A204.1 (cell line): Measurements from ENCODE around the gene TRIM69.
"Not testable (repeated sequence)": the region's sequence is repeated elsewhere in the genome, so short reads cannot be mapped to it uniquely, and the experiment has no call there.

Source experiments
- FAIRE-seq: peaks from 2 replicates; lab custom pipeline; 2012; peaks lifted over from hg19 to GRCh38; lab: Jason Lieb, UNC

The TRIM69 gene, protein sequence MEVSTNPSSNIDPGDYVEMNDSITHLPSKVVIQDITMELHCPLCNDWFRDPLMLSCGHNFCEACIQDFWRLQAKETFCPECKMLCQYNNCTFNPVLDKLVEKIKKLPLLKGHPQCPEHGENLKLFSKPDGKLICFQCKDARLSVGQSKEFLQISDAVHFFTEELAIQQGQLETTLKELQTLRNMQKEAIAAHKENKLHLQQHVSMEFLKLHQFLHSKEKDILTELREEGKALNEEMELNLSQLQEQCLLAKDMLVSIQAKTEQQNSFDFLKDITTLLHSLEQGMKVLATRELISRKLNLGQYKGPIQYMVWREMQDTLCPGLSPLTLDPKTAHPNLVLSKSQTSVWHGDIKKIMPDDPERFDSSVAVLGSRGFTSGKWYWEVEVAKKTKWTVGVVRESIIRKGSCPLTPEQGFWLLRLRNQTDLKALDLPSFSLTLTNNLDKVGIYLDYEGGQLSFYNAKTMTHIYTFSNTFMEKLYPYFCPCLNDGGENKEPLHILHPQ

DNA sequence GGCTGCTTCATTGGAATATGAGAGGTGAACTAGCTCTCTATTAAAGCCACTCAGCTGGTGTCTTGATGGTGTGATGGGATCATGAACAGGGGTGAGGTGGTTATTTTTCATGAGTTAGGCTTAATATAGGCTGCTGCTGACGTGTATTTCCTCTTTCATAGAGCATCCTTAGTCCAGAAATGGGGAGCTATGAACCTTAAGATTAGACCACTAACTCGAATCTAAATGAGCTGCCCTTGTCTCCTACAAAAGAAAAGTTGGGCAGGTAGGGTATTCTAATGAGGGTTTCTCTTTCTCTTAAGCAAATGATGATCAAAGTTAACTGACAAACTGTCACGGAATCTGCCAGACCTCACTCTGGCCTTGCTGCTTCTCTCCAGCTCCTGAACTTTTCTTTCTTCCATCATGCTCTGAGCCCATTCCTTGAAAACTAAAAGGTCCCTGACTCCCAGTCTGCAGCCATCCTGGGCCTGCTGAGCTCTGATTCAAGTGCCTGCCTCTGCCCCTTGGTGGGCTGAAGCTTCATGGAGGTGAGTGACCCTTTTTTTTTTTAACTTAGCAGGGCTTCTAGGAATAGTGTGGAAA is at the start of gene TRIM69:
TRIM69 (plus strand) TSS at position 348 of the 585 bp plus-strand sequence; CDS start at position 525, 177 bp downstream.
- no peak for FAIRE-seq

DNA sequence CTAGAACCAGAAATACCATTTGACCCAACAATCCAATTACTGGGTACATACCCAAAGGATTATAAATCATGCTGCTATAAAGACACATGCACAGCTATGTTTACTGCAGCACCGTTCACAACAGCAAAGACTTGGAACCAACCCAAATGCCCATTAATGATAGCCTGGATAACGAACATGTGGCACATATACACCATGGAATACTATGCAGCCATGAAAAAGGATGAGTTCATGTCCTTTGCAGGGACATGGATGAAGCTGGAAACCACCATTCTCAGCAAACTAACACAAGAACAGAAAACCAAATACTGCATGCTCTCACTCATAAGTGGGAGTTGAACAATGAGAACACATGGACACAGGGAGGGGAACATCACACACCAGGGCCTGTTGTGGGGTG is 47.0 kb upstream of the TRIM69 start:
- not testable (repeated sequence) for FAIRE-seq

DNA sequence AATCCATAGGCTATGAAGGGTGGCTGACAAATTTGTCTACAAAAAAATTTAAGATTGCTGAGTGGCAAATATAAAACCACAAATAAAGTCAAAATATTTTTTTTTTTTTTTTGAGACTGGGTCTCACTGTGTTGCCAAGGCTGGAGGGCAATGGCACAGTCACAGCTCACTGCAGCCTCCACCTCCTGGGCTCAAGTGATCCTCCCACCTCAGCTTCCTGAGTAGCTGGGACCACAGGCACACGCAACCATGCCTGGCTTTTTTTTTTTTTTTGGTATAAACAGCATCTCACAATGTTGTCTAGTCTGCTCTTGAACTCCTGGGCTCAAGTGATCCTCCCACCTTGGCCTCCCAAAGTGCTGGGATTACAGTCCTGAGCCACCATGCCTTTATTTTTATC is 46.1 kb upstream of the TRIM69 start:
- not testable (repeated sequence) for FAIRE-seq

DNA sequence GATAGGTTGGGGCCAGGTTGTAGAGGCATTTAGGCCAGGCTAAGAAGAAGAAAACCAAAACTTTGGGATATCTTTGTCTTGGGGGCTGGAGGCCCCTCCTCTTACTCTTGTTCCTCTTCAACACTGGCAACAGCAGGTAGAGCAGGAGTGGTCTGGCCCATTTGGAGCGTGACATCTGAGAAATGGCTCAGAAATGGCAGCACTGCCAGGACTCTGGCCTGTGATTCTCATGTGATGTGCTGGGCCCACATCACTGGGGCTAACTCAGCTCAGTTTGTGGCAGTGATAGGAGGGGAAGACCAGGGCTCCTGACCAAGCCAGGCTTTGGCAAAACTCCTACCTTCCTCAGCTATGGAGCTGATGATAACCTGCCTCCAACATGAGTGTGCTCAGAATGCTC is 43.7 kb upstream of the TRIM69 start:
- FAIRE-seq = no peak

DNA sequence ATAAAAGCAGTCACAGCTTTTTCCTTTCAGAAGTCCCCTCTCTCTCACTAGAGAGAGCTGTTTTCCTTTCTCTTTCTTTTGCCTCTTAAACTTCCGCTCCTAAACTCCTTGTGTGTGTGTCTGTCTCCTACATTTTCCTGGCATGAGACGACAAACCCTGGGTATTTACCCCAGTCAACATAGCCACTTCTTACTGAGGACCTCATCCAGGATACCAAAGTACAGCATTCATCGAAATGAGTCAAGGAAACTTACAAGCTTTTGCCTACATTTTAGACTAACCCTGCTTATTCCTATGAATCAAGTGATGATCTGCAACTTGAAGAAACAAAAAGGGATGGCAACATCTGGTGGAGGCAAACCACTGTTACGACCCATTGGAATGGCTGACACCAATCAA is 41.9 kb upstream of the TRIM69 start:
- FAIRE-seq = no peak

DNA sequence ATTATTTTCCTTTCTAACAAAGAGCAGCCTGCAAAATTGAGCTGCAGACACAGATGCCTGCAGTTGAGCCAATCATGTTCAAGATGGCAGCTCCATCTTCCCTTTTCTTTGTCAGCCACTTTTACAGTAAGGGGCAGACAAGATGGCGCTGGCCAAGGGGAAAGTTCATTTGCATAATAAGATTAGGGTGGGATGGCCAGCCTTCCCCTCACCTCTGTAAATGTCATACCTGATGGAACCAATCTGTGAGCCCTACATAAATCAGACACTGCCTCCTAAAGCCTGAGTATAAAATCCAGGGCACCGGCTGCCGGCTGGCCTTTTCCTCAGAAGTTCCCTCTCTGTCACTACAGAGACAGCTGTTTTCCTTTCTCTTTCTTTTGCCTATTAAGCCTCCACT is 41.0 kb upstream of the TRIM69 start:
- FAIRE-seq = no peak

DNA sequence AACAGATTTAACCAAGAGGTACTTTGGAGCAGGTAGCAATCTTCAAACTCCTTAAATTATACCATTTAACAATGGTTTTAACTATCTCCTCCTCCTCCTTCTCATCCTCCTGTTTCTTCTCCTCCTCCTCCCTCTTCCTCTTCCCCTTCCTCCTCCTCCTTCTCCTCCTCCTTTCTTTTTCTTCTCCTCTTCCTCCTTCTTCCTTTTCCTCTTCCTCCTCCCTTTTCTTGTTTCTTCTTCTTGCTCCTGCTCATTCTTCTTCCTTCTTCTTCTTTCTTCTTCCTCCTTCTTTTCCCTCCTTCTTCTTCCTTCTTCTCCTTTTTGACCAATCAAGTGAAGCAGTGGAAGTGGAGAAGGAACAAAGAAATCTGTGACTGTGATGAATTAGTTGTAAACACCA is 39.3 kb upstream of the TRIM69 start:
- FAIRE-seq = no peak

DNA sequence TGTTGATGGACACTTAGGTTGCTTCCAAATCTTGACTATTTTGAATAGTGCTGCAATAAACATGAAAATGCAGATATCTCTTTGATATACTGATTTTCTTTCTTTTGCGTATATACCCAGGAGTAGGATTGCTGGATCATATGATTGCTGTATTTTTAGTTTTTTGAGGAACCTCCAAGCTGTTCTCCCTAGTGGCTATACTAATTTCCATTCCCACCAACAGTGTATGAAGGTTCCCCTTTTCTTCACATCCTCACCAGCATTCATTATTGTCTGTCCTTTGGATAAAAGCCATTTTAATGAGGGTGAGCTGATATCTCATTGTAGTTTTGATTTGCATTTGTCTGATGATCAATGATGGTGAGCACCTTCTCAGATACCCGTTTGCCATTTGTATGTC is 37.7 kb upstream of the TRIM69 start:
- no peak for FAIRE-seq

DNA sequence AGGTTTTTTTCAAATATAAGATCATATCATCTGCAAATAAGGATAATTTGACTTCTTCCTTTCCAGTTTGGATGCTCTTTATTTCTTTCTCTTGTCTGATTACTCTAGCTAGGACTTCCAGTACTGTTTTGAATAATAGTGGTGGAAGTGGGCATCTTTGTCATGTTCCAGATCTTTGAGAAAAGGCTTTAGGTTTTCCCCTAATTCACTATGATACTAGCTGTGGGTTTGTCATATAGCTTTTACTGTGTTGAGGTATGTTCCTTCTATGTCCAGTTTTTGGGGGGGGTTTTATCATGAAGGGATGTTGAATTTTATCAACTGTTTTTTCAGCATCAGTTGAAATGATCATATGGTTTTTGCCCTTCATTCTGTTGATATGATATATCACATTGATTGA is 35.7 kb upstream of the TRIM69 start:
- FAIRE-seq = not testable (repeated sequence)

DNA sequence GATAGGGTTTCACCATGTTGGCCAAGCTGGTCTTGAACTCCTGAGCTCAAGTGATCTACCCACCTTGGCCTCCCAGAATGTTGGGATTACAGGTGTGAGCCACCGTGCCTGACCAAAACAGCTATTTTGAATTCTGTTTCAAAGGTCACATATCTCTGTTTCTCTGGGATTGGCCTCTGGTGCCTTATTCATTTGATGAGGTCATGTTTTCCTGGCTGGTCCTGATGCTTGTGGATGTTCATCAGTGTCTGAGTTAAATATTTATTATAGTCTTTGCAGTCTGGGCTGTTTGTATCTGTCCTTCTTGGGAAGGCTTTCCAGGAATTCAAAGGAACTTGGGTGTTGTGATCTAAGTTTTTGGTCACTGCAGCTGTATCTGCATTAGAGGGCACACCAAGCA is 30.3 kb upstream of the TRIM69 start:
- no peak for FAIRE-seq

DNA sequence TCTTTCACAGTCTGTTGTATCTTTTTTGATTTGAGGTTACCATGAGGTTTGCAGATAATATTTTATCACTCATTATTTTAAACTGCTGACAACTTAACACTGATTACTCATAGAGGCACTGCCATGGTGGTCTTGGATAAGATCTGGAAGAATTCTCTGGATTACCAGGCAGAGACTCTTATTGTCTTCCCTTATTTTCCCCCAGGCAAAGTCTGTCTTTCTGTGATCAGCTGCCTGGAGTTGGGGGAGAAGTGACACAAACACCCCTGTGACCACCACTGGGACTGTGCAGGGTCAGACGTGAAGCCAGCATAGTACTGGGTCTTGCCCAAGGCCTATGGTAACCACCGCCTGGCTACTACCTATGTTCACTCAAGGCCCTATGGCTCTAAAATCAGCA is 29.9 kb upstream of the TRIM69 start:
- no peak for FAIRE-seq

DNA sequence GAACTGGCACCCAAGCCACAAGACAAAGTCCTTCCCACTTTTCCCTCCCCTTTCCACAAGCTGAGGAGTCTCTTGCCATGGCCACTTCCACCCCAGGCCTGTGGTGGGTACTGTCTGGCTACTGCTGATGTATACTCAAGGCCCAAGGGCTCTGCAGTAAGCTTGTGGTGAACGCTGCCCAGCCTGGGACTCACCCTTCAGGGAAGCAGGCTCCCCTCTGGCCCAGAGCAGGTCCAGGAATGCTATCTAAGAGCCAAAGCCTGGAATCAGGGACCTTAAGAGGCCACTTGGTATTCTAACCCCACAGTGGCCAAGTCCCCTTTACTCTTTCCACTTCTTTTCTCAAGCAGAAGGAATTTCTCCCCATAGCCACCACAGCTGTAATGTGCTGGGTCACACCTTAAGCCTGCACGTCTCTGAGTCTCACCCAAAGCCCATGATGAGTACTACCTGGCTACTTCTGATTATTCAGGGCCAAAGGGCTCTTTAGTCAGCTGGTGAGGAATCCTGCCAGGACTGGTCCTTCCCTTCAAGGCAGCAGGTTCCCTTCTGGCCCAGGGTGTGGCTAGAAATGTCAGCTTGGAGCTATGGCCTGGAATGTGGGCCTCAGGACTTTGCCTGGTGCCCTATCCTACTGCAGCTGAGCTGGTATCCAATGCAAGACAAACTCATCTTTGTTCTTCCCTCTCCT is 29.2 kb upstream of the TRIM69 start:
- FAIRE-seq = no peak

DNA sequence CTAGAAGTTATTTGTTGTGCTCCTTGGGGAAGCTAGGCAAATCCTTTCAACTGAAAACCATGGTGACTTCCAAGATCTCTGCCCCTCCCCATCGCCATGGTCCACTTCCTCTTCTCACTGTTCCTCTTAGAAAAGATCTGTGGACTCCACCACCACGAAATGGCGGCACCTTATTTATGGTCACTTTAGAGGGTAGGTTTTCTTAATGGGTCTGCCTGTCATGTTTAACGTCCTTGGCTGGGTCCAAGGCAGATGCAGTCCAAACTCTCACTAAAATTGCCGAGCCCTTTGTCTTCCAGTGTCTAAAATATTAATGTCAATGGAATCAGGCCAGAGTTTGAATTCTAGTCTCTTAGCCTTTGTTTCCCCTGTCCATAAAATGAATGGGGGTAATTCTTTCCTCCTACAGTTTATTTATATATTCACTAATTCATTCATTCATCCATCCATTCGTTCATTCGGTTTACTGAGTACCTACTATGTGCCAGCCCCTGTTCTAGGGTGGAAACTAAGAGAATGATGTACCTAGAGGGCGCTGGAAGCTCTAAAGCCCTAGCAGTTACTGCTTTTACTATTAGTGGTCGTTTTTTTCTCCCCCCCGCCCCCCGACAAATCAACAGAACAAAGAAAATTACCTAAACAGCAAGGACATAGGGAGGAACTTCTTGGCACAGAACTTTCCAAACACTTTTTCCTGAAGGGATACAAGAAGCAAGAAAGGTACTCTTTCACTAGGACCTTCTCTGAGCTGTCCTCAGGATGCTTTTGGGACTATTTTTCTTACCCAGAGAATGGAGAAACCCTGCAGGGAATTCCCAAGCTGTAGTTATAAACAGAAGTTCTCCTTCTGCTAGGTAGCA is 25.9 kb upstream of the TRIM69 start:
- no peak for FAIRE-seq

DNA sequence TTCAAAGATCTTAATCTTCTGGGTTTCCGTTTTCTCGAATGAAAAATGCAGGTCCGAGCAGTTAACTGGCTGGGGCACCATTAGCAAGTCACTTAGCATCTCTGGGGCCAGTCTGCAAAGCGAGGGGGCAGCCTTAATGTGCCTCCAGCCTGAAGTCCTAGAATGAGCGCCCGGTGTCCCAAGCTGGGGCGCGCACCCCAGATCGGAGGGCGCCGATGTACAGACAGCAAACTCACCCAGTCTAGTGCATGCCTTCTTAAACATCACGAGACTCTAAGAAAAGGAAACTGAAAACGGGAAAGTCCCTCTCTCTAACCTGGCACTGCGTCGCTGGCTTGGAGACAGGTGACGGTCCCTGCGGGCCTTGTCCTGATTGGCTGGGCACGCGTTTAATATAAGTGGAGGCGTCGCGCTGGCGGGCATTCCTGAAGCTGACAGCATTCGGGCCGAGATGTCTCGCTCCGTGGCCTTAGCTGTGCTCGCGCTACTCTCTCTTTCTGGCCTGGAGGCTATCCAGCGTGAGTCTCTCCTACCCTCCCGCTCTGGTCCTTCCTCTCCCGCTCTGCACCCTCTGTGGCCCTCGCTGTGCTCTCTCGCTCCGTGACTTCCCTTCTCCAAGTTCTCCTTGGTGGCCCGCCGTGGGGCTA is 25.1 kb upstream of the TRIM69 start, which contains the start of the genes B2M and PATL2:
B2M (plus strand) TSS at position 422 of the 647 bp plus-strand sequence; CDS start at position 452, 30 bp downstream.
PATL2 (minus strand) TSS at position 228 of the 647 bp plus-strand sequence. CDS start 34,833 bp downstream, outside the sequence.
- FAIRE-seq = peak; percentile 89

DNA sequence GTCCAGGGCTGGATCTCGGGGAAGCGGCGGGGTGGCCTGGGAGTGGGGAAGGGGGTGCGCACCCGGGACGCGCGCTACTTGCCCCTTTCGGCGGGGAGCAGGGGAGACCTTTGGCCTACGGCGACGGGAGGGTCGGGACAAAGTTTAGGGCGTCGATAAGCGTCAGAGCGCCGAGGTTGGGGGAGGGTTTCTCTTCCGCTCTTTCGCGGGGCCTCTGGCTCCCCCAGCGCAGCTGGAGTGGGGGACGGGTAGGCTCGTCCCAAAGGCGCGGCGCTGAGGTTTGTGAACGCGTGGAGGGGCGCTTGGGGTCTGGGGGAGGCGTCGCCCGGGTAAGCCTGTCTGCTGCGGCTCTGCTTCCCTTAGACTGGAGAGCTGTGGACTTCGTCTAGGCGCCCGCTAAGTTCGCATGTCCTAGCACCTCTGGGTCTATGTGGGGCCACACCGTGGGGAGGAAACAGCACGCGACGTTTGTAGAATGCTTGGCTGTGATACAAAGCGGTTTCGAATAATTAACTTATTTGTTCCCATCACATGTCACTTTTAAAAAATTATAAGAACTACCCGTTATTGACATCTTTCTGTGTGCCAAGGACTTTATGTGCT is 24.5 kb upstream of the TRIM69 start:
- FAIRE-seq = no peak

DNA sequence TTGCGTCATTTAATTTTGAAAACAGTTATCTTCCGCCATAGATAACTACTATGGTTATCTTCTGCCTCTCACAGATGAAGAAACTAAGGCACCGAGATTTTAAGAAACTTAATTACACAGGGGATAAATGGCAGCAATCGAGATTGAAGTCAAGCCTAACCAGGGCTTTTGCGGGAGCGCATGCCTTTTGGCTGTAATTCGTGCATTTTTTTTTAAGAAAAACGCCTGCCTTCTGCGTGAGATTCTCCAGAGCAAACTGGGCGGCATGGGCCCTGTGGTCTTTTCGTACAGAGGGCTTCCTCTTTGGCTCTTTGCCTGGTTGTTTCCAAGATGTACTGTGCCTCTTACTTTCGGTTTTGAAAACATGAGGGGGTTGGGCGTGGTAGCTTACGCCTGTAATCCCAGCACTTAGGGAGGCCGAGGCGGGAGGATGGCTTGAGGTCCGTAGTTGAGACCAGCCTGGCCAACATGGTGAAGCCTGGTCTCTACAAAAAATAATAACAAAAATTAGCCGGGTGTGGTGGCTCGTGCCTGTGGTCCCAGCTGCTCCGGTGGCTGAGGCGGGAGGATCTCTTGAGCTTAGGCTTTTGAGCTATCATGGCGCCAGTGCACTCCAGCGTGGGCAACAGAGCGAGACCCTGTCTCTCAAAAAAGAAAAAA is 23.9 kb upstream of the TRIM69 start:
- no peak for FAIRE-seq

DNA sequence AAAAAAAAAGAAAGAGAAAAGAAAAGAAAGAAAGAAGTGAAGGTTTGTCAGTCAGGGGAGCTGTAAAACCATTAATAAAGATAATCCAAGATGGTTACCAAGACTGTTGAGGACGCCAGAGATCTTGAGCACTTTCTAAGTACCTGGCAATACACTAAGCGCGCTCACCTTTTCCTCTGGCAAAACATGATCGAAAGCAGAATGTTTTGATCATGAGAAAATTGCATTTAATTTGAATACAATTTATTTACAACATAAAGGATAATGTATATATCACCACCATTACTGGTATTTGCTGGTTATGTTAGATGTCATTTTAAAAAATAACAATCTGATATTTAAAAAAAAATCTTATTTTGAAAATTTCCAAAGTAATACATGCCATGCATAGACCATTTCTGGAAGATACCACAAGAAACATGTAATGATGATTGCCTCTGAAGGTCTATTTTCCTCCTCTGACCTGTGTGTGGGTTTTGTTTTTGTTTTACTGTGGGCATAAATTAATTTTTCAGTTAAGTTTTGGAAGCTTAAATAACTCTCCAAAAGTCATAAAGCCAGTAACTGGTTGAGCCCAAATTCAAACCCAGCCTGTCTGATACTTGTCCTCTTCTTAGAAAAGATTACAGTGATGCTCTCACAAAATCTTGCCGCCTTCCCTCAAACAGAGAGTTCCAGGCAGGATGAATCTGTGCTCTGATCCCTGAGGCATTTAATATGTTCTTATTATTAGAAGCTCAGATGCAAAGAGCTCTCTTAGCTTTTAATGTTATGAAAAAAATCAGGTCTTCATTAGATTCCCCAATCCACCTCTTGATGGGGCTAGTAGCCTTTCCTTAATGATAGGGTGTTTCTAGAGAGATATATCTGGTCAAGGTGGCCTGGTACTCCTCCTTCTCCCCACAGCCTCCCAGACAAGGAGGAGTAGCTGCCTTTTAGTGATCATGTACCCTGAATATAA is 23.0 kb upstream of the TRIM69 start:
- peak; percentile 47 for FAIRE-seq

DNA sequence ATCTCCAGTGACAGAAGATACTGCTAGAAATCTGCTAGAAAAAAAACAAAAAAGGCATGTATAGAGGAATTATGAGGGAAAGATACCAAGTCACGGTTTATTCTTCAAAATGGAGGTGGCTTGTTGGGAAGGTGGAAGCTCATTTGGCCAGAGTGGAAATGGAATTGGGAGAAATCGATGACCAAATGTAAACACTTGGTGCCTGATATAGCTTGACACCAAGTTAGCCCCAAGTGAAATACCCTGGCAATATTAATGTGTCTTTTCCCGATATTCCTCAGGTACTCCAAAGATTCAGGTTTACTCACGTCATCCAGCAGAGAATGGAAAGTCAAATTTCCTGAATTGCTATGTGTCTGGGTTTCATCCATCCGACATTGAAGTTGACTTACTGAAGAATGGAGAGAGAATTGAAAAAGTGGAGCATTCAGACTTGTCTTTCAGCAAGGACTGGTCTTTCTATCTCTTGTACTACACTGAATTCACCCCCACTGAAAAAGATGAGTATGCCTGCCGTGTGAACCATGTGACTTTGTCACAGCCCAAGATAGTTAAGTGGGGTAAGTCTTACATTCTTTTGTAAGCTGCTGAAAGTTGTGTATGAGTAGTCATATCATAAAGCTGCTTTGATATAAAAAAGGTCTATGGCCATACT is 21.1 kb upstream of the TRIM69 start:
- no peak for FAIRE-seq
